GM23248 (cell line): ENCODE measurements around the gene PRRT3. TPM values are rescaled to one million over a fixed set of nuclear protein-coding genes. Genes with fewer than 3 reads are reported as not detected.

Source experiments
- DNase-seq: peaks from one replicate; pipeline ENCODE4 v3.0.0-alpha.2; 2015
- H2AFZ ChIP-seq: fragments of 200-600 bp; sonication (generic); 2 replicates; pipeline ENCODE4 v1.6.1; 2016; ENCODE audit warnings: antibody characterized with exemption
- H3F3A ChIP-seq: fragments of 200-600 bp; sonication (generic); 2 replicates; pipeline ENCODE4 v1.6.1; 2016; ENCODE audit warnings: mild to moderate bottlenecking, antibody characterized with exemption, mixed run types; ENCODE audit not compliant: insufficient read depth
- H3K27ac ChIP-seq: fragments of 200-600 bp; sonication (generic); 2 replicates; pipeline ENCODE4 v1.5.1; 2016; ENCODE audit warnings: mild to moderate bottlenecking
- H3K27me3 ChIP-seq: fragments of 200-600 bp; sonication (generic); replicated peaks from 2 replicates; pipeline ENCODE4 v1.6.1; 2016; ENCODE audit warnings: mild to moderate bottlenecking; ENCODE audit not compliant: insufficient read depth
- H3K36me3 ChIP-seq: fragments of 200-600 bp; sonication (generic); 2 replicates; pipeline ENCODE4 v1.6.1; 2016; ENCODE audit warnings: low read depth, mild to moderate bottlenecking
- H3K4me1 ChIP-seq: fragments of 200-600 bp; sonication (generic); 2 replicates; pipeline ENCODE4 v1.6.1; 2016; ENCODE audit warnings: mild to moderate bottlenecking; ENCODE audit not compliant: insufficient read depth
- H3K4me2 ChIP-seq: fragments of 200-600 bp; sonication (generic); one replicate; pipeline ENCODE4 v1.6.1; 2016; ENCODE audit warnings: mild to moderate bottlenecking; ENCODE audit not compliant: unreplicated experiment
- H3K4me3 ChIP-seq: fragments of 200-600 bp; sonication (generic); 2 replicates; pipeline ENCODE4 v1.5.1; 2016; ENCODE audit warnings: mild to moderate bottlenecking
- H3K79me2 ChIP-seq: fragments of 200-600 bp; sonication (generic); 2 replicates; pipeline ENCODE4 v1.6.1; 2016; ENCODE audit warnings: mild to moderate bottlenecking; ENCODE audit not compliant: insufficient read depth
- H3K9ac ChIP-seq: fragments of 200-600 bp; sonication (generic); 2 replicates; pipeline ENCODE4 v1.6.1; 2016; ENCODE audit warnings: mild to moderate bottlenecking
- H3K9me2 ChIP-seq: fragments of 200-600 bp; sonication (generic); 2 replicates; pipeline ENCODE4 v1.6.1; 2016; ENCODE audit warnings: mixed run types, mild to moderate bottlenecking, moderate library complexity; ENCODE audit not compliant: insufficient read depth
- H3K9me3 ChIP-seq: fragments of 200-600 bp; sonication (generic); one replicate; pipeline ENCODE4 v1.6.1; 2017; ENCODE audit warnings: low read depth
- H4K20me1 ChIP-seq: fragments of 200-600 bp; sonication (generic); 2 replicates; pipeline ENCODE4 v1.6.0; 2016; ENCODE audit not compliant: insufficient read depth
- EZH2 ChIP-seq: fragments of 200-600 bp; sonication (generic); IDR thresholded peaks from 2 replicates; pipeline ENCODE4 v1.6.1; 2018; ENCODE audit warnings: antibody characterized with exemption, mild to moderate bottlenecking; ENCODE audit not compliant: insufficient read depth, poor library complexity, severe bottlenecking
- EZH2phosphoT487 ChIP-seq: fragments of 200-600 bp; sonication (generic); IDR thresholded peaks from 2 replicates; pipeline ENCODE4 v1.6.1; 2018; ENCODE audit warnings: antibody characterized with exemption, moderate library complexity, mild to moderate bottlenecking, low read depth; ENCODE audit not compliant: insufficient read depth
- WGBS, 2 experiments: methylation state at CpG; one replicate each; pipeline ENCODE4 v1.1.6; 2015 to 2017; ENCODE audit warnings: low lambda C conversion rate in 2 of 2, low coverage in 1 of 2; ENCODE audit errors: missing lambda C conversion rate in 2 of 2; 5-methylcytosine and 5-hydroxymethylcytosine counted together
- in situ Hi-C: fragments of 300-500 bp; cut with MboI; formaldehyde crosslinking; loops from 2 replicates; pipeline ENCODE4 v1.15.0; 2020
- polyA plus RNA-seq: library from polyadenylated mRNA; unstranded; fragments of >200 nt; fragmentation: Nextera tagmentation; extraction: Ambion mirVana; gene quantifications from 2 replicates; pipeline ENCODE4 v1.2.1, GENCODE V29; 2016
- total RNA-seq: library from RNA; depleted of rRNA; stranded (reverse); fragments of >200 nt; shearing (Covaris generic); gene quantifications from 2 replicates; pipeline ENCODE4 v1.2.3, GENCODE V29; 2014

Gene PRRT3
- total and polyA plus RNA-seq, 2 experiments from 2014 or later, result 4.3 to 7.5 TPM

DNA sequence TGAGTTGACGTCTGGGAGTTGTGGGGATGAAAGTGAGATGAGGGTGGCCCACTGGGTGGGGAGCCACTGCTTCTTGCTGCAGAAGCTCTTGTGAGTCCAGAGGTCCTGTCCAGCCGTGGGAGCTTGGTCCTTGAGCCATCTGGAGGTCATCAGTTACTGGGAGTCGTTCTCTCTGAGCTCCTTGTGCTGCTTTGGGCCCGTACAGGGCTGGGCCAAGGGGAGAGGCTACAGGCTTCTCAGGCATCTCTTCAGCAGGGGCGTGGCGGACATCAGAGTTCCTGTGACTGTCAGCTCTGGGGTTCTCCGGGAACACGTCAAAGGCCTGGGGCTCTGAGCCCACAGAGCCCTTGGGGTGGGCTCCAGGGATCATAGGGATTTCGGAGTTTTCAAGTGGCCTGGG, 2.6 kb downstream of the PRRT3 start:
- no peaks in the 10 kb centered on the region for H4K20me1 ChIP-seq
- no peak overlapping the region for H3K4me3 ChIP-seq
- no peaks in the 10 kb centered on the region for H3K4me1 ChIP-seq
- no peak for DNase-seq
- WGBS, 2 experiments, result 77 to 81% methylated on average over 9 of the region's 9 CpGs
- H2AFZ ChIP-seq, result no peak overlapping the region
- H3K9me3 ChIP-seq, result no peaks in the 10 kb centered on the region
- H3F3A ChIP-seq, result no peaks in the 10 kb centered on the region; the same call in 1 of the 2 replicates
- H3K4me2 ChIP-seq, result no peak overlapping the region
- no peaks in the 10 kb centered on the region for H3K36me3 ChIP-seq
- no peak overlapping the region for H3K9ac ChIP-seq
- no peak overlapping the region for H3K27ac ChIP-seq
- H3K79me2 ChIP-seq, result no peaks in the 10 kb centered on the region
- TF ChIP-seq EZH2 (no peak), EZH2phosphoT487 (no peak)
- no peaks in the 10 kb centered on the region for H3K27me3 ChIP-seq
- in situ Hi-C loops, result no loop called here
- H3K9me2 ChIP-seq, result no peaks in the 10 kb centered on the region

DNA sequence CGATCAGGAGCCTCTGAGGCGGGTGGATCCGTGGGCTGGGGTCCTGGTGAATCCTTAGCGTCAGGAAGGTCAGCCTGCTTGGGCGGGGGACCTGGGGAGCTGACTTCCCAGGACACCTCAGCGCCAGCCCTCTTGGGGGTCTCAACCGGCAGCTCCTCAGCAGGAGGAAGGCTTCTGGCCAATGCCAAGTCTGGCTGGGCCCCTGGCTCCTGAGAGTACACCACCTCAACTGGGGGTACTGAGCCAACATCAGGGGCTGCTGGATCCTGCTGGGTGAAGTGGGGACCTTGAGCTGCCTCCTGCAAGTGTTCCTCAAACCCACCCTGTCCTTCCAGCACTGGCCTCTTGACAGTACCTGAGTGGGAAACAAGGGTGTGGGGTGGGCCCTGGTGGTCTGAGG, 3.1 kb downstream of the PRRT3 start:
- Histone ChIP-seq H3K4me1 (no peaks in the 10 kb centered on the region), H3K27me3 (no peaks in the 10 kb centered on the region), H3K9ac (no peak overlapping the region), H2AFZ (no peak overlapping the region), H3K4me3 (no peak overlapping the region), H3K9me3 (no peaks in the 10 kb centered on the region), H3K36me3 (no peaks in the 10 kb centered on the region), H4K20me1 (no peaks in the 10 kb centered on the region), H3F3A (no peaks in the 10 kb centered on the region; the same call in 1 of the 2 replicates), H3K4me2 (no peak overlapping the region), H3K27ac (no peak overlapping the region), H3K9me2 (no peaks in the 10 kb centered on the region), H3K79me2 (no peaks in the 10 kb centered on the region)
- WGBS, 2 experiments, result 91 to 96% methylated on average over 6 to 7 of the region's 7 CpGs
- in situ Hi-C loops, result no loop called here
- no peak for TF ChIP-seq EZH2phosphoT487
- DNase-seq, result no peak

DNA sequence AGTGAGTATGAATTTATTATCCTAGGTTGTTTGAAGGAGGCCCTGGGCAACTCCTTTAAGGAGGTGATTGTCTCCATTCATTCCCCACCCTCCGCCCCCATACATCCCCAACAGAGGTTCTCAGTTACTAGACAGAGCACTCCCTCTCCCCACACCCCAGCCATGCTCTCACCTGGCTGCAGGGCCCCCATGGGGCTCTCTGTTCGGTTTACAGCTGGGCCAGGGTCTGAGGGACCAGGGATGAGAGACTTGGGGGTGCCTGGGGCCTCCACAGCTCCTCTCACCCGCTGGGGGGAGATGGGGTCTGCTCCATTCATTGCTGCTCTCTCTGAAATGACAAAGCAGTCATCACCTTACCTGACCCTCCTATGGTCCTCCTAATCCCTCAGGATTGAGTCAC, 3.6 kb downstream of the PRRT3 start:
- H3K36me3 ChIP-seq, result no peaks in the 10 kb centered on the region
- in situ Hi-C loops, result no loop called here
- H3K27me3 ChIP-seq, result no peaks in the 10 kb centered on the region
- H3K4me1 ChIP-seq, result no peaks in the 10 kb centered on the region
- H2AFZ ChIP-seq, result no peak overlapping the region
- TF ChIP-seq EZH2, result no peak
- TF ChIP-seq EZH2phosphoT487, result no peak
- H3K9me2 ChIP-seq, result no peaks in the 10 kb centered on the region
- H3K79me2 ChIP-seq, result no peaks in the 10 kb centered on the region
- no peaks in the 10 kb centered on the region for H4K20me1 ChIP-seq
- H3K4me2 ChIP-seq, result no peak overlapping the region
- no peak overlapping the region for H3K27ac ChIP-seq
- H3K9ac ChIP-seq, result no peak overlapping the region
- no peak overlapping the region for H3K4me3 ChIP-seq
- H3F3A ChIP-seq, result no peaks in the 10 kb centered on the region; the same call in 1 of the 2 replicates
- no peaks in the 10 kb centered on the region for H3K9me3 ChIP-seq
- 79 to 87% methylated on average over 3 of the region's 3 CpGs for WGBS, 2 experiments
- no peak for DNase-seq

DNA sequence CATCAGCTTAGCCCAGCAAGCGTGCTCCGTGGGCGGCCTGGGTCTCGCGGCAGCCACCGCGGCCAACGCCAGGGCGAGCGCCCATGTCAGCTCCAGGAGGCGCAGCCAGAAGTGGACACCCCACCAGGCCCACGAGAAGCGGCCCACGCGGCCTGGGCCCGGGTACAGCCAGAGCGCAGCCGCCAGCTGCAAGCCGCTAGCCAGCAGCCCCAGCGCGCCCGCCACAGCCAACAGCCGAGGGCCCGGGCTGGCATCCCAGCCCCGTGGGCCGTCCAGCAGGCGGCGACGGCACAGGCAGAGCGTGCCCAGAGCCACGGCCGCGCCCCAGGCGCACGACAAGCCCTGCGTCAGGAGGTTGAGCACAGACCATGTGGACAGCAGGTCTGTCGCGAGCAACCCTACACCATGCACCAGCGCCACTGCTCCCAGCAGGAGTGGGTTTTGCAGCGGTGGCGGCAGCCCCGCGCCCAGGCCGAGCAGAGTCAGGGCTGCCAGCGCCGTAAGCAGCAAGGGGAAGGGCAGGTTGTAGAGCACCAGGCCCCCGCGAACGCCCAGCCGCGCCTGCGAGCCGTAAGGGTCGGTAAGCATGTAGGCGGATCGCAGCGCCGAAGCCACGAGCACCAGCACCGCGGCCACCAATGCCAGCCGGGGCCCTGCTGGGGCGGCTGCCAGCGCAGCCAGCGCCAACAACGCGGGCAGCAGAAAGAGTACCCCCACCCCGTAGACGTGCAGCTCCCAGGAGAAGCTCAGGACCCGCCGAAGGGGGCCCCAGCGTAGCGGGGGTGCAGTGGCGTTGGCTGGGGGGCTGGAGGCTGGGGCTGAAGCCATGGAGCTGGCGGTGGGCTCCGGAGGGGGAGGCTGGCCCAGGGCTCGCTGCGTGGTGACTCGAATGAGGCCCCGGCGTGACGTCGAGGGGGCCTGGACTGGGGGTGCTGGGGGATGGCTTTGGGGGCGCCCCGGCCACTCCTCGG, 4.9 kb downstream of the PRRT3 start:
- Histone ChIP-seq H3K9ac (peak overlapping the region; percentile 71), H3K27ac (peak overlapping the region; percentile 34), H3K27me3 (no peaks in the 10 kb centered on the region)

More for the DNA sequence above, 4.9 kb downstream of the PRRT3 start:
- peak; percentile 92 for DNase-seq
- no peaks in the 10 kb centered on the region for H4K20me1 ChIP-seq
- peak overlapping the region; percentile 73 for H2AFZ ChIP-seq
- no peaks in the 10 kb centered on the region for H3K9me2 ChIP-seq
- peak overlapping the region; percentile 87 for H3K4me2 ChIP-seq
- TF ChIP-seq EZH2, result no peak
- TF ChIP-seq EZH2phosphoT487, result no peak
- no peaks in the 10 kb centered on the region for H3K9me3 ChIP-seq
- H3K4me1 ChIP-seq, result no peaks in the 10 kb centered on the region
- in situ Hi-C loops, result no loop called here
- peak overlapping the region; percentile 67 for H3K4me3 ChIP-seq
- H3F3A ChIP-seq, result no peaks in the 10 kb centered on the region; the same call in 1 of the 2 replicates
- no peaks in the 10 kb centered on the region for H3K36me3 ChIP-seq
- no peaks in the 10 kb centered on the region for H3K79me2 ChIP-seq
- 5 to 16% methylated on average over 74 of the region's 86 CpGs for WGBS, 2 experiments
